CD14-positive monocyte (primary cell): Measurements from ENCODE around the gene TSGA10IP. TPM values are rescaled to one million over a fixed set of nuclear protein-coding genes. Genes with fewer than 3 reads are reported as not detected.
"Not testable (repeated sequence)": the region's sequence is repeated elsewhere in the genome, so short reads cannot be mapped to it uniquely, and the experiment has no call there.

Experiments used
- DNase-seq, 3 donors: peaks; one replicate each; pipeline ENCODE4 v3.0.0-alpha.2; 2011 to 2022
- H2AFZ ChIP-seq: 2 replicates; pipeline ENCODE4 v1.6.0; 2012; ENCODE audit warnings: mild to moderate bottlenecking, low read depth, low read length, inconsistent platforms; ENCODE audit not compliant: insufficient read depth, poor library complexity, severe bottlenecking
- H3K27ac ChIP-seq, 2 donors: 1 replicate in 1 of 2; 2 replicates in 1 of 2; pipeline ENCODE4 v1.5.1; 2012 to 2013; ENCODE audit warnings: low read length in 2 of 2, control low read depth in 1 of 2, inconsistent platforms in 1 of 2, low read depth in 1 of 2, mild to moderate bottlenecking in 1 of 2
- H3K27me3 ChIP-seq, 2 donors: one replicate each; pipeline versions ENCODE4 v1.6.0 to v1.6.1; 2011 to 2013; ENCODE audit warnings: low read length in 2 of 2; ENCODE audit not compliant: control insufficient read depth in 2 of 2, insufficient read depth in 2 of 2
- H3K36me3 ChIP-seq, 2 donors: replicated peaks in 1 of 2; 1 replicate in 1 of 2; 2 replicates in 1 of 2; pipeline versions ENCODE4 v1.5.1 to v1.6.1; 2012 to 2013; ENCODE audit warnings: low read length in 2 of 2, control low read depth in 1 of 2, inconsistent platforms in 1 of 2, mild to moderate bottlenecking in 1 of 2; ENCODE audit not compliant: insufficient read depth in 2 of 2, control insufficient read depth in 1 of 2
- H3K4me1 ChIP-seq, 2 donors: 1 replicate in 1 of 2; 2 replicates in 1 of 2; pipeline versions ENCODE4 v1.5.1 to v1.6.1; 2012 to 2013; ENCODE audit warnings: low read length in 2 of 2, control low read depth in 1 of 2, inconsistent platforms in 1 of 2, mild to moderate bottlenecking in 1 of 2, moderate library complexity in 1 of 2; ENCODE audit not compliant: insufficient read depth in 2 of 2, control insufficient read depth in 1 of 2
- H3K4me2 ChIP-seq: replicated peaks from 2 replicates; pipeline ENCODE3; 2012; ENCODE audit warnings: low read length, moderate library complexity, mild to moderate bottlenecking; ENCODE audit not compliant: poor library complexity, severe bottlenecking; ENCODE audit errors: extremely low read depth
- H3K4me3 ChIP-seq, 3 experiments: fragments of 200-600 bp in 1 of 3; sonication (generic) in 1 of 3; replicated peaks in 1 of 3; 1 replicate in 2 of 3; 2 replicates in 1 of 3; pipeline ENCODE4 v1.5.1; 2011 to 2013; ENCODE audit warnings: low read length in 3 of 3, mild to moderate bottlenecking in 3 of 3, control low read depth in 2 of 3, low read depth in 2 of 3, inconsistent platforms in 1 of 3, moderate library complexity in 1 of 3
- H3K79me2 ChIP-seq: 2 replicates; pipeline ENCODE4 v1.6.0; 2012; ENCODE audit warnings: mild to moderate bottlenecking, control low read depth, inconsistent platforms, low read length, moderate library complexity; ENCODE audit not compliant: insufficient read depth
- H3K9ac ChIP-seq: 2 replicates; pipeline ENCODE4 v1.6.0; 2017; ENCODE audit warnings: low read length, mild to moderate bottlenecking; ENCODE audit not compliant: insufficient read depth, poor library complexity, severe bottlenecking
- H3K9me3 ChIP-seq, 2 donors: replicated peaks in 1 of 2; 1 replicate in 1 of 2; 2 replicates in 1 of 2; pipeline versions ENCODE4 v1.5.1 to v1.6.1; 2012 to 2013; ENCODE audit warnings: low read length in 2 of 2, control low read depth in 1 of 2; ENCODE audit not compliant: control insufficient read depth in 1 of 2, insufficient read depth in 1 of 2
- H4K20me1 ChIP-seq: 2 replicates; pipeline ENCODE4 v1.6.0; 2012; ENCODE audit warnings: mild to moderate bottlenecking, low read length, control low read depth, moderate library complexity; ENCODE audit not compliant: insufficient read depth
- H3K27ac Mint-ChIP-seq, 7 donors: one replicate each; pipeline ENCODE4 v1.8.0; 2020; ENCODE audit warnings: mild to moderate bottlenecking in 7 of 7, mixed read lengths in 7 of 7, moderate library complexity in 6 of 7, inconsistent platforms in 2 of 7
- H3K27me3 Mint-ChIP-seq, 3 donors: one replicate each; pipeline ENCODE4 v1.8.0; 2021 to 2022; ENCODE audit warnings: low read depth in 3 of 3, mild to moderate bottlenecking in 3 of 3, mixed read lengths in 3 of 3, moderate library complexity in 3 of 3, inconsistent platforms in 1 of 3
- H3K36me3 Mint-ChIP-seq, 2 donors: one replicate each; pipeline ENCODE4 v1.8.0; 2020; ENCODE audit warnings: mixed read lengths in 2 of 2, inconsistent platforms in 1 of 2, mild to moderate bottlenecking in 1 of 2
- H3K4me1 Mint-ChIP-seq: one replicate; pipeline ENCODE4 v1.8.0; 2020; ENCODE audit warnings: mild to moderate bottlenecking, mixed read lengths
- H3K4me3 Mint-ChIP-seq, 2 donors: one replicate each; pipeline ENCODE4 v1.8.0; 2020; ENCODE audit warnings: mild to moderate bottlenecking in 2 of 2, mixed read lengths in 2 of 2, moderate library complexity in 1 of 2
- H3K9me3 Mint-ChIP-seq, 7 donors: one replicate each; pipeline ENCODE4 v1.8.0; 2020 to 2022; ENCODE audit warnings: mixed read lengths in 7 of 7, mild to moderate bottlenecking in 6 of 7, moderate library complexity in 6 of 7, inconsistent platforms in 2 of 7
- WGBS: methylation state at CpG from one replicate; pipeline ENCODE4 v1.1.5; 2013; ENCODE audit warnings: missing lambda C conversion rate; ENCODE audit not compliant: insufficient coverage; 5-methylcytosine and 5-hydroxymethylcytosine counted together
- intact Hi-C, 2 donors: fragments of 100-400 bp; cut with micrococcal nuclease; formaldehyde crosslinking; loops; one replicate each; pipeline versions ENCODE4 v1.15.0 to v1.15.1; 2023
- polyA plus RNA-seq, 3 donors: library from polyadenylated mRNA; depleted of rRNA in 1 of 3; unstranded in 2 of 3; stranded (reverse) in 1 of 3; fragments of 300-500 nt in 2 of 3; fragments of >200 nt in 1 of 3; fragmentation: Illumina TruSeq in 2 of 3; gene quantifications; 1 replicate in 2 of 3; 2 replicates in 1 of 3; pipeline ENCODE4 v1.2.3, GENCODE V29; 2012 to 2021
- TF ChIP-seq, protein P1 (sequence below): fragments of 200-600 bp; IDR thresholded peaks from one replicate; pipeline ENCODE4 v1.8.0; 2022; ENCODE audit warnings: antibody characterized with exemption, mild to moderate bottlenecking

The TSGA10IP gene
- polyA plus RNA-seq, 3 donors = 0.67 to 0.71 TPM; not detected in 1

DNA sequence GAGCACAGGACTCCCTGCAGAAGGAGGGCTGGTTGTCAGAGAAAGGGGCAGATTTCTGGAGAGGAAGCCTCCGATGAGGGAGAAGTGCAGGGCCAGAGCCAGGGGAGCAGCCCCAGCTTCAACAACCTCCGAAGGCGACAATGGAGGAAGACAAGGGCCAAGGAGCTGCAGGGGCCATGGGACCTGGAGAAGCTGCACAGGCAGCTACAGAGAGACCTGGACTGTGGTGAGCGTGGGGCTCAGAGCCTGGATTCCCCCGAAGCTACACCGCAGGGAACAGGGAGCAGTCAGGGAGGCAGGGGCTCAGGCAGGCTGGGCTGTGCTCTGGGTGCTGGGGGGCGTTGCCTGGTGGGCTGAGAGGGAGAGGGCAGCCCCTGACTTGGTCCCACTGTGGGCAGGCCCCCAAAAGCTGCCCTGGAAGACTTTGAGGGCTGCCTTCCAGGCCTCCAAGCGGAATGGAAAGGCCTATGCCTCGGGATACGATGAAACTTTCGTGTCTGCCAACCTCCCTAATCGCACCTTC, 2.4 kb downstream of the TSGA10IP start:
- H2AFZ ChIP-seq = no peak overlapping the region
- H3K4me2 ChIP-seq = no peak overlapping the region
- no peak overlapping the region for H3K4me3 Mint-ChIP-seq
- H3K27ac Mint-ChIP-seq = no peak overlapping the region
- H3K36me3 Mint-ChIP-seq = no peaks in the 10 kb centered on the region
- H3K9me3 Mint-ChIP-seq = peaks cover 0 to 2% (median 0%) of the 10 kb centered on the region in 7 donors
- no peak overlapping the region for H3K27ac ChIP-seq
- H3K4me3 ChIP-seq = no peak overlapping the region
- WGBS = 90% methylated on average over 7 of the region's 12 CpGs
- TF ChIP-seq, protein P1, sequence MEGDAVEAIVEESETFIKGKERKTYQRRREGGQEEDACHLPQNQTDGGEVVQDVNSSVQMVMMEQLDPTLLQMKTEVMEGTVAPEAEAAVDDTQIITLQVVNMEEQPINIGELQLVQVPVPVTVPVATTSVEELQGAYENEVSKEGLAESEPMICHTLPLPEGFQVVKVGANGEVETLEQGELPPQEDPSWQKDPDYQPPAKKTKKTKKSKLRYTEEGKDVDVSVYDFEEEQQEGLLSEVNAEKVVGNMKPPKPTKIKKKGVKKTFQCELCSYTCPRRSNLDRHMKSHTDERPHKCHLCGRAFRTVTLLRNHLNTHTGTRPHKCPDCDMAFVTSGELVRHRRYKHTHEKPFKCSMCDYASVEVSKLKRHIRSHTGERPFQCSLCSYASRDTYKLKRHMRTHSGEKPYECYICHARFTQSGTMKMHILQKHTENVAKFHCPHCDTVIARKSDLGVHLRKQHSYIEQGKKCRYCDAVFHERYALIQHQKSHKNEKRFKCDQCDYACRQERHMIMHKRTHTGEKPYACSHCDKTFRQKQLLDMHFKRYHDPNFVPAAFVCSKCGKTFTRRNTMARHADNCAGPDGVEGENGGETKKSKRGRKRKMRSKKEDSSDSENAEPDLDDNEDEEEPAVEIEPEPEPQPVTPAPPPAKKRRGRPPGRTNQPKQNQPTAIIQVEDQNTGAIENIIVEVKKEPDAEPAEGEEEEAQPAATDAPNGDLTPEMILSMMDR = no peak
- peaks cover 0 to under 1% of the 10 kb centered on the region in 2 donors for H3K4me1 ChIP-seq
- no peaks in the 10 kb centered on the region for H3K36me3 ChIP-seq
- intact Hi-C loops = no loop called here
- no peak overlapping the region for H3K9ac ChIP-seq
- H3K27me3 Mint-ChIP-seq = peaks cover 11 to 16% (median 12%) of the 10 kb centered on the region in 3 donors
- H3K79me2 ChIP-seq = no peaks in the 10 kb centered on the region
- H4K20me1 ChIP-seq = no peaks in the 10 kb centered on the region
- peaks cover under 1% of the 10 kb centered on the region for H3K4me1 Mint-ChIP-seq
- no peaks in the 10 kb centered on the region for H3K27me3 ChIP-seq
- no peak for DNase-seq
- H3K9me3 ChIP-seq = no peaks in the 10 kb centered on the region

GRCh38 chr11:65950711-65951110, 5.4 kb downstream of the TSGA10IP start:
- DNase-seq = not testable (repeated sequence)
- 93% methylated on average over 4 of the region's 5 CpGs for WGBS

DNA sequence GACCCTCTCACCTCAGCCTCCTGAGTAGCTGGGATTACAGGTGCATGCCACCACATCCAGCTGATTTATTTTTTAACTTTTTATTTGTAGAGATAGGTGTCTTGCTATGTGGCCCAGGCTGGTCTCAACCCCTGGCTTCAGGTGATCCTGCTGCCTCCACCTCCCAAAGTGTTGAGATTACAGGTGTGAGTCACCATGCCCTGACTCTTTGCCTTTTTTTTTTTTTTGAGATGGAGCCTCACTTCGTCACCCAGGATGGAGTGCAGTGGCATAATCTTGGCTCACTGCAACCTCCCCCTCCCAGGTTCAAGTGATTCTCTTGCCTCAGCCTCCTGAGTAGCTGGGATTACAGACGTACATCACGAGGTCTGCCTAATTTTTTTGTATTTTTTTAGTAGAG, 6.4 kb downstream of the TSGA10IP start:
- H3K4me3 ChIP-seq, H3K36me3 ChIP-seq, H3K36me3 Mint-ChIP-seq, H3K27me3 ChIP-seq, intact Hi-C loops, DNase-seq, H3K79me2 ChIP-seq, H3K9me3 ChIP-seq, H3K4me3 Mint-ChIP-seq, H3K27ac Mint-ChIP-seq, H3K4me2 ChIP-seq, H3K27ac ChIP-seq, H3K9me3 Mint-ChIP-seq, H3K4me1 Mint-ChIP-seq, H3K9ac ChIP-seq, H3K4me1 ChIP-seq, H4K20me1 ChIP-seq, H2AFZ ChIP-seq: not testable (repeated sequence)
- WGBS = 79% methylated on average over 2 of the region's 3 CpGs
- H3K27me3 Mint-ChIP-seq = peaks cover 10 to 22% (median 13%) of the 10 kb centered on the region in 3 donors

More at GRCh38 chr11:65950711-65951110, 5.4 kb downstream of the TSGA10IP start:
- H3K27ac ChIP-seq, H3K79me2 ChIP-seq, H3K9ac ChIP-seq, H3K9me3 ChIP-seq, H3K4me2 ChIP-seq, H3K27ac Mint-ChIP-seq, H3K9me3 Mint-ChIP-seq, H3K27me3 ChIP-seq, intact Hi-C loops, H3K36me3 ChIP-seq, H4K20me1 ChIP-seq, H3K36me3 Mint-ChIP-seq, H3K4me3 Mint-ChIP-seq, H3K4me3 ChIP-seq, H3K4me1 ChIP-seq, H2AFZ ChIP-seq, H3K4me1 Mint-ChIP-seq: not testable (repeated sequence)
- peaks cover 12 to 22% (median 13%) of the 10 kb centered on the region in 3 donors for H3K27me3 Mint-ChIP-seq
